ENCODE data around the gene CD300C.
"Not testable (repeated sequence)": the region's sequence is repeated elsewhere in the genome, so short reads cannot be mapped to it uniquely, and the experiment has no call there.

CD300C gene

DNA sequence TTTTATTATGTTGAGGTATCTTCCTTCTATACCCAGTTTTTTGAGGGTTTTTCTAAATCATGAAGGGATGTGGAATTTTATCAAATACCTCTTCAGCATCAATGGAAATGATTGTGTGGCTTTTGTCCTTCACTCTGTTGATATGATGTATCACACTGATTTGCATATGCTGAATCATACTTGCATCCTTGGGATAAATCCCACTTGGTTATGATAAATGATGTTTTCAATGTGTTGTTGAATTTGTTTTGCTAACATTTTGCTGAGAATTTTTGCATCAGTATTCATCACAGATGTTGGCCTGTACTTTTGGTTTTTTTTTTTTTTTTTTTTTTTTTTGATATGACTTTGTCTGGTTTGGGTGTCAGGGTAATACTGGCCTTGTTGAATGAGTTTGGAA is 37.8 kb downstream of the CD300C start:
- DNase-seq = no peak

DNA sequence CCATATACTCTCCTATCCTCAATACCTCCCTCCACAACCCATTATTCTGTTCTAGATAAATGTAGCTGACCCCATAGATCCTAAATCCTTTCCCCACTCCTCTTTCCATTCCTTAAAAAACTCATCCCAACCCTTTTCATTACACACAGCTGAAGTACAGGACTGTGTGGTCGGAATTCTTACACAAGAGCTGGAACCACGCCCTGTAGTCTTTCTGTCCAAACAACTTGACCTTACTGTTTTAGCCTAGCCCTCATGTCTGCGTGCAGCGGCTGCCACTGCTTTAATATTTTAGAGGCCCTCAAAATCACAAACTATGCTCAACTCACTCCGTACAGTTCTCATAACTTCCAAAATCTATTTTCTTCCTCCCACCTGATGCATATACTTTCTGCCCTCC is 42.0 kb downstream of the CD300C start:
- not testable (repeated sequence) for DNase-seq

DNA sequence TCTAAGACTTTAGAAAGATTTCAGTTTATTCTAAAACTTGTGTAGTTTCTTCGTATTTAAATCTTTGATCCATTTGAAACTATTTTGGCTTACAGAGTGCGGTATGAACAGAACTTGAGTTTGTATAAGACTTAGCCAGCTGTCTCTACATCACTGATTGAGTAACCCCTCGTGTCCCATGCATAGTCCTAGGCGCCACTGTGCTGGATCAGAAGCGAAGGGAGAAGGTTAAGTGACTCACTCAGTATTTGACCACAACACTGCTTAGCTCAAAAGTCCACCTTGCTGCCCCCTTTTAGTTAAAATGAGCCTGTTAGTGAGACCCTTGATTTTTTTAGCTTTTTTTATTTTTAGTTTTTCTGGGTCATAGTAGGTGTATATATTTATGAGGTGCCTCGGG is 43.1 kb downstream of the CD300C start:
- no peak for DNase-seq

DNA sequence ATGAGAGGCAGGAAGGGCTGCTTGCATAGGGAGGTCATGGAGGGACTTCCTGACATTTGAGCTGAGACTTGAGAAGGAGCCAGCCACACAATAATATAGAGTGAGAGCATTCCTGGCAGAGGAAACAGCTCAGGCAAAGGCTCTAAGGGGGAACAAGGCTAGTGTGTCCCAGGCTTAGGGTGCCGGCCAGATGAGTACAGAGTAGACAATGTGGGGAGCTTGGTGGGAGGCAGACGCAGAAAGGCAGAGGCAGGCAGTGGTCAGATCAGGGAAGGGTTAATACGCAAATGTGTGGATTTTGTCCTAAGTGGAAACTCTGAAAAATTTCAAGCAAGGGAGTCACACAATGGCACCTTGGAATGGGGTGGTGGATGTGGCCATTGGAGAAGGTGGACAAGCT is 45.9 kb downstream of the CD300C start:
- DNase-seq = no peak

DNA sequence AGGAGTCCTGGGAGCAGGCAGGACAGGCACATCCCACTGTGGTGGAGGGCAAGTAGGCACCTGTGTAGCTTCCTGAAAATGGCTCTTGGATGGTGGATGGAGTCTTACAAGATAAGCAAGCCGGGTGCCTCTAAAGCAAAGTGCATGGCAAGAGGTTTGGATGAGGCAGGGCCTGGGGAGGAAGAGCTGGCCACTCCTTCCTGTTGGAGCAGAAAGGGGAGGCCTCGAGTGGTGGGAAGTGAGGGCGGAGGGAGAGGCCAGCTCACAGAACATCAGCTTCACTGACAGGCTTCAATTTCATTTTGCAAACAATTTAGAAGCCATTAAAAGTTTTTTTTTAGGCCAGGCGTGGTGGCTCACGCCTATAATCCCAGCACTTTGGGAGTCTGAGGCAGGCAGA is 48.4 kb downstream of the CD300C start:
- no peak for DNase-seq

DNA sequence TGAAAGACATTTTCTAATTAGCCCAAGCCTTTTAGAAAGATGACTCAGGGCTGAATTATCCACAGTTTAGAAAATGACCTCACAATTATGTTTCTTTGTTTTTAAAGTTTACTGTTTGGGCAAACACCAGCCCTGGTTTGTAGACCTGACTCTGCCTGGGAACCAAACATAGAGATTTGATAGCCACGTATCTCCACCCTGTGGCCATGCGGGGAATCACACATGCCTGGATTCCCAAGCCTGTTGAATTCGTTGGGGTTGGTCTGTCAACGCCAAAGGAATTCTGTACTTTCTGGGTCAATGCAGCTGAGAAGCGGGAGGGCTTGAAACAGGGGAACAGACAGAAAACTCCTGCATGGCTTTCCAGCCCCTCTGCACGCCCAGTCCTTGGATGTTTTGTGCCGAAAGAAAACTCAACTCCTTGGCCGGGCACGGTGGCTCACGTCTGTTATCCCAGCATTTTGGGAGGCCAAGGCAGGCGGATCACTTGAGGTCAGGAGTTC is 52.5 kb downstream of the CD300C start:
- DNase-seq = peak; percentile 72

DNA sequence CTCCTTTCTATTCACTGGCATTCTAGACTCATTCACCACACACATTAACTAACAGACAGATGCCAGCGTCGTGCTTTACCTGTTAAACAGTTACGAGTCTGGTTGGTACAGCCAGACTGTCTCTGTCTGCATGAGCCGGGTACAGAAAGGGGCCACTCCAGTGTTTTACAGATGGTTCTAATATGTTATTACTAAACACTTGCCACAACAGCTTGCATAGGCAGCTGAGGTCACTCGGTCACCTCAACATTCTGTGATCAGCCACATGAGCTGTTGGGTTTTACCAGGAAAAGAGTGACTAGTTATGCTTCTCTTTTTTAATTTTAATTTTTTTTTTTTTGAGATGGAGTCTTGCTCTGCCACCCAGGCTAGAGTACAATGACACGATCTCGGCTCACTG is 54.3 kb downstream of the CD300C start:
- DNase-seq = no peak

Data from activated CD4-positive, alpha-beta T cell treated with anti-CD3 and anti-CD28 coated beads, Interleukin-2, Interleukin-6, amounts not matched to agents 100 ng/mL and 50 ng/mL, durations not matched to agents 16 hours and 8 hours (primary cell).